ENCODE data around the gene RHOD.
A peak's percentile ranks its signal among the peaks of the same experiment; 100 is the strongest.

Gene RHOD

DNA sequence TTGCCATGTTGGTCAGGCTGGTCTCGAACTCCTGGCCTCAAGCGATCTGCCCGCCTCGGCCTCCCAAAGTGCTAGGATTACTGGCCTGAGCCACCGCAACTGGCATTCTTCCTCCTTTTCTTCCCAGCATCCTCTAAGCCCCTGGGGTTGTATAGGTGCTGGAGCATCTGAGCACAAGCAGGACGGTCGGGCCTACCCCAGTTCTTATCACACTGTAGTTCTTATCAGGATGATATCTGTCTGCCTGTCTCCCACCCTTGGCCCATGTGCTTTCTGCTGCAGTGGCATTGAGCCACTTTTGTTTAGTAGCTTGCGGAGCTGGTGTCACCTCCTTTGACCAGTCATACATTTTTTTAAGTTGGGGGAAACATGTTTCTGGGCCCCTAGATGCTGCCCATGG lies 1.9 kb downstream of the RHOD start:
- no peak for DNase-seq (ENCODE audit: low read depth in 4 of 4, low spot score in 1 of 4)

DNA sequence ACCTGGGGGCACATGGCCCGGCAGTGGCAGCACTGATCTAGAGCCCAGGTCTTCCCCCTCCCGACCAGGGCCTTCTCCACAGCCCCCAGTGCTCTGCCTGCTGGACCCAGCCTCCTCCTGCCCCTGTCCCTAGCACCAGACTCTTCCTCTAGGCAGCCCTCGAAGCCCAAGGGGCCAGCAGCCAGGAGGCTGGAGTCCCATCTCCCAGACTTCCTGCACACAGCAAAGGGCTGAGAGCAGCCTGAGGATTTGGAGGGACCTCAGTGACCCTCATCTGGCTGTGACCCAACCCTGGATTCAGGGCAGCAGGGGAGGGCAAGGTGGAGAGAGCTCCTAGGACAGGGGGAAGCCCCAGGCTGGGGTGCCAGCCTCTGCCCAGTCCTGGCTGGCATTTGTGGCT lies 3.0 kb downstream of the RHOD start:
- DNase-seq (ENCODE audit: low read depth in 4 of 4, low spot score in 1 of 4): no peak

DNA sequence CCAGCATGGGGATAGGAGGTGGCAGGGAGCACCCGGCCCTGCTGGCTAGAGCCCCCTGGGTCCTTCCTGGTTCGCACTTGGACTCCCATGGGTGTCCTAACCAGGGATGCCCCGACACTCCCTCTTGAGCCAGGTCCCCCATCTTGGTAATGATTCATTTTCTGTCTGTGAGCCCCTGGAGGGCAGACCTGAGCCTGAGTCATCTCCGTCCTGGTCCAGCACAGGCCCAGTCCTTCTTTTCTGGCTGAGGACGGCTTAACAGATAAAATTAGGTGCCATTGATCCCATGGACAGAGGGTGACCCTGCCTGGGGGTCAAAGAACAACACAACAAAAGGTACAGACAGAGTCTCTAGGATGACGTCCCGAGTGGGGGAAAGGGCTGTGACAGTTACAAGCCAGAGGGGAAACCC lies 3.5 kb downstream of the RHOD start:
- DNase-seq (ENCODE audit: low read depth in 4 of 4, low spot score in 1 of 4): no peak

DNA sequence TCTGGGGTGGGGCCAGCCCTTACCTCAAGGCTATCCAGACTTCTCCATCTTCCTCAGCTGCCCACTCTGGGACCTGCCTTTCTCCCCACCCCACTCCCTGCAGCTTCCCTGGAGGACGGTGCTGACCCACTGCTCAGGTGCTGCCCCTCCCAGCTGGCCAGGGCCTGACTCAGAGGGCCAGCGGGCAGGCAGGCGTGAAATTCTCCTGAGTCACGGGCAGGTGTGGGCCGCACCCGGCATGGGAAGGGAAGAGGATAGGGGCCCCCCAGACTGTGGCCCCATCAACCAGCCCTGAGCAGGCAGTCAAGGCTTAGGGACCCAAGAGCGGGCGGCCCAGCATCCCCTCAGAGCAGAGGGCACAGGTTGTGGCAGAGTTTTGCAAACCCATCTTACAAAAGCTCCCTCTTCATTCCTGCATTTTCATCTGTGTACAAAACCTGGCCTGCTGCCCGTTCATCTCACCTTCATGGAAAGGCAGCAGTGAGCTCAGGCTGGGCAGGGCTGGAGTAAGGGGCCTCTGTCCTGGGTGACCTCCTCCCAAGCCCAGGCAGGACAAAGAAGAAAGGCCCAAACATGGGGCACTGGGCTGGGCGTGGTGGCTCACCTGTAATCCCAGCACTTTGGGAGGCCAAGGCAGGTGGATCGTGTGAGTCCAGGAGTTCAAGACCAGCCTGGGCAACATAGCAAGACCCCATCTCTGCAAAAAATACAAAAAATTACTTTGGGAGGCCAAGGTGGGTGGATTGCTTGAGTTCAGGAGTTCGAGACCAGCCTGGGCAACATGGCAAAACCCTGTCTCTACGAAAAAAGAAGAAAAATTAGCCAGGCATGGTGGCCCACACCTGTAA lies 6.1 kb downstream of the RHOD start:
- DNase-seq (ENCODE audit: low read depth in 4 of 4, low spot score in 1 of 4): no peak

DNA sequence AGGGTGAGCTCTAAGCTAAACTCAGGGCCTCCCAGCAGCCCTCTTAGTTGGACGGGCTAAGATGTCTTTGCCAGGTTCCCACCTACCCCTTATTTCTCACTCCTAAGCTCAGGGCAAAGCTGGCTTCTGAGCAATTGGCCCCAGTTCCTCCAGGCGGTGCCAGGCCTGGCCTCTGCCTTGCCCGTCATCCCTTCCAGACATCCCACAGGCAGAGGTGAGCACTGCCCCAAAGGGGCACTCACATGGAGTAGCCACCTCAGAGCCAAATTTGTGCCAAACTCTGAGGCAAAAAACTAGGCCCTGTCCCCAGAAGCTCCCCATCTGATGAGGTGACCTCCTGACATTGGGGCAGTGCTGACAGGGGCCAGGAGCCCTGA lies 9.7 kb downstream of the RHOD start:
- no peak for DNase-seq (ENCODE audit: low read depth in 4 of 4, low spot score in 1 of 4)

DNA sequence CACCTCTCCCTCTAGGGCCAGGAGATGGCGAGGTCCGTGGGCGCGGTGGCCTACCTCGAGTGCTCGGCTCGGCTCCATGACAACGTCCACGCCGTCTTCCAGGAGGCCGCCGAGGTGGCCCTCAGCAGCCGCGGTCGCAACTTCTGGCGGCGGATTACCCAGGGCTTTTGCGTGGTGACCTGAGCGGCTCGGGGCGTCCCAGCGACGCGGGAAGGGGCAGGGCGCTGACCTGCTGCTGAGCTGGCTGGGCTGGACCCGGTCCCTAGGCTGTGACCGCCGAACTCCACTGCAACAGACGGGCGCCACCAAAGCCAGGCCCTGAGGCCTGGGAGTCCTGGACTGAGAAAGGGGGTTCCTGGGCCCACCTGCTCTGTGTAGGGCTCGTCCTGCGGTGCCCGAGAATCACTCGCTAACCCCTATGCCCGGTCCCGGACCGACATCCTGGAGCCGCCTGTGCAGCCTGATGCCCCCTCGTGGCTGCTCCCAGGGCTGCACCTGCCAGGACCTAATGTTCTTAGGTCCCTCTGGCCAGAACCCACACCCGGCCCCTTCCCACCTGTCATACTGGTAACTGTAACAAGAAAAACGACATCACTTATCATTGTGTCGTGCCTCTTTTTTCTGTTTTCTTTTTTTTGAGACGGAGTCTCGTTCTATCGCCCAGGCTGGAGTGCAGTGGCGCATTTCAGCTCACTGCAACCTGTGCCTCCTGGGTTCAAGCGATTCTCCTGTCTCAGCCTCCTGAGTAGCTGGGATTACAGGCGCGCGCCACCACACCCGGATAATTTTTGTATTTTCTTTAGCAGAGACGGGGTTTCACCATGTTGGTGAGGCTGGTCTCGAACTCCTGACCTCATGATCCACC lies 15.0 kb downstream of the RHOD start:
- peak; percentile 40 to 73 (median 48) for DNase-seq (ENCODE audit: low read depth in 4 of 4, low spot score in 1 of 4)

DNA sequence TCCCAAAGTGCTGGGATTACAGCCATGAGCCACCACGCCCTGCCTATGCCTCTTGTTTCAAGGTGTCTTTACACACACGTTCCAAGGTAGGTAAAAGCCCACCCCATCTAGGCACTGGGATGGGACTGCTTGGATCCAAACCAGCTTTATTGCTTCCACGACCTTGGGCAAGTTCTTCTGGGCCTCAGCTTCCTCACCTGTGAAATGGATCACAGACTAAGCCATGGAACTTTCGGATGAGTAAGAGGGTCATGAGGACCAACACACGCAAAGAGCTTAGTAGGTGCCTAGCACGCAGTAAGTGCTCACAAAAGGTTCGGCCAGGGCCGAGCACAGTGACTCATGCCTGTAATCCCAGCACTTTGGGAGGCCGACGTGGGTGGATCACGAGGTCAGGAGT lies 15.6 kb downstream of the RHOD start:
- no peak for DNase-seq (ENCODE audit: low read depth in 4 of 4, low spot score in 1 of 4)

DNA sequence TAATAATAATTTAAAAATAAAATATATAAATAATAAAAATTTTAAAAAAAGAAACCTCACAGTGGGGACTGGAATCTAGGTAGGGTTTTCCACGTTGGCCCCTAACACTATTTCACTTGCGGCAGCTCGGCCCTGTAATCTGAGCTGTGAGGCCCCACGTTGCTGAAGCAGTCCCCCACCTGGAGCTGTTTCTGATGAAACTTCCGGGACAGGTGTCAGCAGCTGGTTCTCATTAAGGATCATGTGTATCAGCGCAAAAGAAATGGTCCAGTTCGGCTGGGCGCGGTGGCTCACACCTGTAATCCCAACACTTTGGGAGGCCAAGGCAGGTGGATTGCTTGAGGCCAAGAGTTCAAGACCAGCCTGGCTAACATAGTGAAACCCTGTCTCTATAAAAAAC lies 17.3 kb downstream of the RHOD start:
- no peak for DNase-seq (ENCODE audit: low read depth in 4 of 4, low spot score in 1 of 4)

DNA sequence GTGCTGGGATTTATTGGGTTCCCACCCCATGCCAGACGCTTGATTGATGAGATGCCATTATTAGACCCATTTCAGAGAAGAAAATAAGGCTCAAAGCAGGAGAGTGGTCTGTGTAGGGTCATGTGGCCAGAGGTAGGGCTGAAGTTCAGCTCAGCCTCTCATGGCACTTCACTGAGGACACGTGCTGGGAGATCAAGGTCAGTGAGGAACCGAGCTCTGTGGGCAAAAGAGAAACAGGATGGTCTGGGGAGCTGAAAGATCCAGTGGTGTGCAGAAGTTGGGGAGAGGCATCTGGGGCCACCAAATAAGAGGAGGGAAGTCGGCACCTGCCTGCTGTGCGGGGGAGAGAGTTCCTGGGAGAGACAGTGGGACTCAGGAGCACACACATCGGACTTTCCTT lies 19.6 kb downstream of the RHOD start:
- no peak for DNase-seq (ENCODE audit: low read depth in 4 of 4, low spot score in 1 of 4)

DNA sequence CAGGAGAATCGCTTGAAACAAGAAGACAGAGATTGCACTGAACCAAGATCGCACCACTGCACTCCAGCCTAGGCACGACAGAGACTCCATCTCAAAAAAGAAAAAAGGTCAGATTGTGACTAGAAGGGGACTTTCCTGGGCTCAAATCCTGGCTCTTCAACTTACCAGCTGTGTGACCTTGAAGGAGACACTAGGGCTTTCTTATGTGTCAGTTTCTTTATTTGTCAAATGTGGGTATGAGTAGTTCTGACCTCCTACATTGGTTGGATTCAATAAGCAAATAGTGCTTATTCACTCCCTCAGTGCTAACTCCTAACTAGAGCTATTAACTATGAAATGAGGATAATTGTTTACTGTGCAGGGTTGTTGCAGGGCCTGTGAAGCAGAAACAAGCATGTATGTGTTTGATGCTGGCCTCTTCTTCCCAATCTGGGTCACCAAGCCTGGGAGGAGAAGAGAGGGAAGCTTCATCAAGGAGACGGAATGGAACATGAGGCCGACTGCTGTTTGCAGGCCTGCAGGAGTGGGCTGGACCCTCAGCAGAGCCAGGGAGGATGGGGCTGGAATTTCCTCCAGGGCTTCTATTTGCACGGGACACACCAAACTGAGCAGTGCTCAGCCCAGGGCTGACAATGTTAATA lies 22.5 kb downstream of the RHOD start:
- no peak for DNase-seq (ENCODE audit: low read depth in 4 of 4, low spot score in 1 of 4)

DNA sequence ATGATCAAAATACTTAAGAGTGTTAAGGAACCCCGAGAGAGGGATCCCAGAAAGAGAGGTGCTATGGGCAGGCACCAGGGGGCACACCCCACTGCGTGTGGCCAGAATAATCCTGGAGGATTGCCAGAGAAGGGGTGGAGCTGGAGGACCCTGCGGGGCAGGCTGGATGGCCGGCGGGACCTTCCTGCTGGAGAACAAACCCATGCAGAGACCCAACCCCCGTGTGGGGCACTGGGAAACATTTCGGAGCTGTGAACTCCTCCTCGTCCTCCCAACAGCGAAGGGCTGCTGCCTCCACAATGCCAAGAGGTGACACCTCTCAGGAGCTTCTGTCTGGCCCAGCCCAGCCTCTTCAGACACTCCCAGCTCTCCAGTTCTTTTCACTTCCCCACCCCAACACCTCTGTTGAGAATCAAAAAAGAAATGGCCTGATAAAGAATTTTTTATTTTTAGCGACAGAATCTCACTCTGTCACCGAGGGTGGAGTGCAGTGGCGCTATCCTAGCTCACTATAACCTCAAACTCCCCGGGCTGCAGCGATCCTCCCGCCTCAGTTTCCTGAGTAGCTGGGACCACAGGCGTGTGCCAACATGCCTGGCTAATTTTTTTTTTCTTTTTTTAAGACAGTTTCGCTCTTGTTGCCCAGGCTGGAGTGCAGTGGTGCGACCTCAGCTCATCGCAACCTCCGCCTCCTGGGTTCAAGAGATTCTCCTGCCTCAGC lies 25.6 kb downstream of the RHOD start:
- DNase-seq (ENCODE audit: low read depth in 4 of 4, low spot score in 1 of 4): no peak

DNA sequence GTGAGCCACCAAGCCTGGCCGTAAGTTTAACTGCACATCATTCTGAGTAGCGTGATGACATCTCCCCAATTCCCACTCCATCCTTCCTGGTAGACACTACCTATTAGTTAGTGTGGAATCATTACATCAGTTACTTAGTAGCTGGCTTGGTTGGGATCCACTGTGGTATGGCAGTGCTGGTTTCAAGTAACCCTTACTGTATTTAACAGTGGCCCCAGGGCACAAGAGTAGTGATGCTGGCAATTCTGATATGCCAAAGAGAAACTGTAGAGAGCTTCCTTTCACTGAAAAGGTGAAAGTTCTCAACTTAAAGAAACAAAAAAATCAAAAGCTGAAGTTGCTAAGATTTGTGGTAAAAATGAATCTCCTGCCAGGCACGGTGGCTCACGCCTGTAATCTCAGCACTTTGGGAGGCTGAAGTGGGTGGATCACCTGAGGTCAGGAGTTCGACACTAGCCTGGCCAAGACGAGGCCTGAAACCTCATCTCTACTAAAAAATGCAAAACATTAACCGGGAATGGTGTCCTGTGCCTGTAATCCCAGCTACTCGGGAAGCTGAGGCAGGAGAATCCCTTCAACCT lies 27.2 kb downstream of the RHOD start:
- no peak for DNase-seq (ENCODE audit: low read depth in 4 of 4, low spot score in 1 of 4)

DNA sequence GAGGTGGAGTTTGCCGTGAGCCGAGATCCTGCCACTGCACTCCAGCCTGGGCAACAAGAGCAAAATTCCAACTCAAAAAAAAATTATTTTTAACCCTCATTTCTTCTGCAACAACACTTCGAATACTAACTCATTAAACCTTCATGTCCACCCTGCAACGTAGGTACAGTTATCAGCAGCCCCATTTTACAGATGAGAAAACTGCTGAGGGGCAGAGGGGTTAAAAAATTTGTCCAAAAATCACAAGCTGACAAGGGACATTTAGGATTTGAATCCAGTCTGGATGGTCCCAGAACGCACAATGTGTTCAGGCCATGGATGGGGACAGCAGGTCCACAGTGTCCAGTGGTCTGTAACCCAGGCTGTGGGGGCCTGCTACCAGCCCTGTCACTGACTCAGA lies 29.0 kb downstream of the RHOD start:
- DNase-seq (ENCODE audit: low read depth in 4 of 4, low spot score in 1 of 4): no peak

DNA sequence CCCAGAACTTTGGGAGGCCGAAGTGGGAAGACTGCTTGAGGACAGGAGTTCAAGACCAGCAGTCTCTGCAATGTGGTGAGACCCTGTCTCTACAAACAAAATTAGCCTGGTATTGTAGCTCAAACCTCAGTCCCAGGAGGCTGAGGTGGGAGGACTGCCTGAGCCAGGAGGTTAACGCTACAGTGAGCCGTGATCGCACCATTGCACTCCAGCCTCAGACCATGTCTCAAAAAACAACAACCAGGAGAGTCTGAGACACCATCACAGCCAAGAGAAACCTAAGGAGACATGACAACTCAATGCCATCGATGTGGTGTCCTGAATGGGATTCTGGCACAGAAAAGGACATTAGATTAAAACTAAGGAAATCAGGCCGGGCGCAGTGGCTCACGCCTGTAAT lies 34.1 kb downstream of the RHOD start:
- no peak for DNase-seq (ENCODE audit: low read depth in 4 of 4, low spot score in 1 of 4)

DNA sequence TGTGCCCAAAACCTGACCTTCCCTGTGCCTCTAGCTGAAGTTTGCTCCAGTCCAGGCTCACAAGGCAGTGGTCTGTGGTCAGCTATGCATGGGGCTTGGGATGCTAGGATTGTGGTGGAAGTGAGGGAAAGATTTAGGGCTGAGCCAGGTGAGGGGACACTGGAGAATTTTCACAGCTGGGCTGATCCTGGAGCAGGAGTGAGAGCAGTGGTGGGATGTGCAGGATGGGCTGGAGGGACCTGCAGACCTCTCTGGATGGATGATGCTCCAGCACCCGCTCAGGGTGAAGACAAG lies 38.5 kb downstream of the RHOD start:
- DNase-seq (ENCODE audit: low read depth in 4 of 4, low spot score in 1 of 4): no peak

DNA sequence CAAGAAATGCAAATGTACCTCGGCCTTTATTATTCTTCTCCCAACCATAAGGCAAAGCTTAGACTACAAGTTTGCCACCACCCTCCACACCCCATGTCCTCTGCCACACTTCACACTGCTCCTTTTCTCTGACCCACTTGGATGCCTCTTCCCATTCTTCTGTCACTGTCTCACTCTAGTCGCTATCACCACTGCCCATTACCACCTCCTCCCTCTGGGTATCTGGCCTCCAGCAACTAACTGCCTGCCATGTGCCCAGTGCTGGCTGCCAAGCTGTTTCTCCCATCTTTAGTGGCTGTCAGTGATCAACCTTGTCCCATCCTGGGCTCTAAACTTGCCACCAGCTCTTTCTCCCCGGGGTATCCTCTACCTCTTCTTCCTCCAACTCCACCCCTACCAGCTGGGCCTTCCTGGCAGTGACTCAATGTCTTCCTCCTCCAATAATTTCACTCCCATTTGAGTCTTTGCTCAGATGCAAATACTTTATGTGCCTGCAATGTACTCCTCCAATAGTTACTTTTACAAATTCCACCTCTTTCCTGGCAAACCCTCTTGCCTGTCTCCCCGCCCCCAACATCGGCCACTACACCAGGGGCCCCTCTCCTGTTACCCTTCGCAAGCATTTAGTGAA lies 42.3 kb downstream of the RHOD start:
- DNase-seq (ENCODE audit: low read depth in 4 of 4, low spot score in 1 of 4): no peak

DNA sequence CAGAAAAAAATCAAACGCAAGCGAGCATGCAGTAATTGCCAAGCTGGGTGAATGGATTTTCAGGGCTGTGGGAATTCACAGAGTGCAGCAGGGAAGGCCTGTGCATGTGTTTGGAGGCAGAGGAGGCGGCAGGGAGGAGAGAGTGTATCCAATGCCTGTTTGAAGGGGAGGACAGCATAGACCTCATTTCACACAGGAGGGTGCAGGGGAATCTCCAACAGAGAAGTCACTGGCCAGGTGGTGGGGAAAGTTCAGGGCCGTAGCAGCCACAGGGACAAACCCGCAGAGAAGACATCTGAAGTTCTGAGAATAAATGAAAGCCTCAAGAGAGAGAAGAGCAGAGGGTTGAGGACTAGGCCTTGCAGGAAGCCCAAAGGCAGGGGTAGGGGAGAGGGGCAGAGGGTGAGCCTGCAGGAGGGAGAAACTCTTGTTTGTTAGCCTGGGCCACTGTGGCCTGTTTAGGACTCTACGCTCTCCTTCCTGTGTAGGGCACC lies 43.2 kb downstream of the RHOD start:
- DNase-seq (ENCODE audit: low read depth in 4 of 4, low spot score in 1 of 4): no peak

DNA sequence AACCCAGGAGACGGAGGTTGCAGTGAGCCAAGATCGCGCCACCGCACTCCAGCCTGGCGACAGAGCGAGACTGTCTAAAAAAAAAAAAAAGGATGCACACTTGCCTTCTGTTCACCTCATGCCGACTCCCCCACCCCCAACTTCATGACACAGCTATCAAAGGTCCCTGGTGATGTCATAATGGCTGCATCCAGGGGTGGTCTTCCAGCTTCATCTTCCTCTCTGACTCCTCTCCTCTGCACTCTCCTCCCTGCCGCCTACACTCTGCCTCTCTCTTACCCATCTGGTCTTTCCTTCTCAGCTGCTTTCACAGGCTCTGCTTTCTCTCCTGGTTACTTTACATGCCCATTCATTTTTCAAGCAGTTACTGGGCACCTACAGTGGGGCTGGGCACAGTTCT lies 46.0 kb downstream of the RHOD start:
- no peak for DNase-seq (ENCODE audit: low read depth in 4 of 4, low spot score in 1 of 4)

DNA sequence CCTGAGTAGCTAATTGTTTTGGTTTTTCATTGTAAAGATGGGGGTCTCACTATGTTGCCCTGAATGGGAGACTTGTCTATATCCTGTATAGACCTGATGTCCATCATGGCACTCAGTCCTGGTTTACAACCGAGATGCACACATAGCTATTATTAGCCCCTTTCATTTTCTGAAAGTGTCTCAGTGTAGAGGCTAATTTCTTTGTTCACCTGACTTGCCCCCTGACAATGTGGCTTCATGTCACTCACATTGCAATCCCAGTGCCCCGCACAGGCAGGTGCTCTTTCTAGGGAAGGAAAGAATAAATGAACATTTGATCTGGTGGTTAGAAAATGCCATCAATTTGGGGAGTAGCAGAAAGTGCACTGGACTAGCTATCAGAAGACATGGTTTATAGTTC lies 49.3 kb downstream of the RHOD start:
- no peak for DNase-seq (ENCODE audit: low read depth in 4 of 4, low spot score in 1 of 4)

DNA sequence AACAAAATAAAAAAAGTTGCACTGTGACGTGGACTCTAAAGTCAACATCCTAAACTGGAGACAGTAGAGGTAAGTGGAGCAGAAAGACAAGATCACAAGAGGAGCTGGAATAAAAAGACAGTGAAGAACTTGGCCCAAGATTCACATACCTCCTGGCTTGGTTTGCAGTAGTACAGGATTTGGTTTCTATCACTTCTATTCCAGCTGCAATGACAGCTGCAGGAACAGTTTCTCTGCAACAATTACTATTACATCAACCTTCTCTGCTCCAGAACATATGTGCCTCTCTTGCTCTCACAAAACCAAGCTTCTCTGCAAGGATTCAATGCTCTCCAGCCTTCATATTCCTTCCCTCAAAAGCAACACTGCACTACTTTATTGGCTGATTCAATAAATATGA lies 54.6 kb downstream of the RHOD start:
- DNase-seq (ENCODE audit: low read depth in 4 of 4, low spot score in 1 of 4): no peak
